Fibroblast of lung (primary cell): ENCODE data around the gene ZNF862.

Experiments used
- CTCF ChIP-seq, 2 donors: IDR thresholded peaks in 1 of 2; conservative IDR thresholded peaks in 1 of 2; 1 replicate in 1 of 2; 2 replicates in 1 of 2; pipeline ENCODE4 v1.5.1; 2011 to 2012; ENCODE audit warnings: low read length in 2 of 2, control low read depth in 1 of 2, inconsistent platforms in 1 of 2, low read depth in 1 of 2, mild to moderate bottlenecking in 1 of 2
- EZH2 ChIP-seq: IDR thresholded peaks from 2 replicates; pipeline ENCODE4 v1.5.1; 2012; ENCODE audit warnings: low read length, control low read depth, mild to moderate bottlenecking; ENCODE audit errors: missing control alignments

DNA sequence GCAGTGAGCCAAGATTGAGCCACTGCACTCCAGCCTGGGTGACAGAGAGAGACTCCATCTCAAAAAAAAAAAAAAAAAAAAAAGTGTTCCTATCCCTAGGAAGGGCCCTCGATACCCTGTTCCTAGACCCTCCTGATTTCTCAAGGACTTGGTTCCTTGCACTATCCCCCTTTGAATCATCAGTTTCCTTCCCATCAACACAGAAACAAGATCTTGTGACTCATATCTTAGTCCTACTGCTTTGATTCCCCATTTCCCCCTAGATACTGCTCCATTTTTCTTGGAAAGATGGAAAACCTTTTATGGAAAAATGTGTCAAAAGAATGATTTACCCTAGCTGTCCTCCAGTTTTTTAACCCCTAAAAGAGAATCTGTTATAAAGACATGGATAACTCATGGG lies 1.7 kb upstream of the ZNF862 start:
- TF ChIP-seq CTCF (conservative IDR thresholded peaks at IDR 0.05 in 1 of 2, IDR thresholded peaks at IDR 0.05 in 1 of 2; ENCODE audit: low read depth in 1 of 2, low read length in 2 of 2), result no peak
- TF ChIP-seq EZH2, result no peak
